Measurements from ENCODE around the gene B4GALNT3.

The B4GALNT3 gene

DNA sequence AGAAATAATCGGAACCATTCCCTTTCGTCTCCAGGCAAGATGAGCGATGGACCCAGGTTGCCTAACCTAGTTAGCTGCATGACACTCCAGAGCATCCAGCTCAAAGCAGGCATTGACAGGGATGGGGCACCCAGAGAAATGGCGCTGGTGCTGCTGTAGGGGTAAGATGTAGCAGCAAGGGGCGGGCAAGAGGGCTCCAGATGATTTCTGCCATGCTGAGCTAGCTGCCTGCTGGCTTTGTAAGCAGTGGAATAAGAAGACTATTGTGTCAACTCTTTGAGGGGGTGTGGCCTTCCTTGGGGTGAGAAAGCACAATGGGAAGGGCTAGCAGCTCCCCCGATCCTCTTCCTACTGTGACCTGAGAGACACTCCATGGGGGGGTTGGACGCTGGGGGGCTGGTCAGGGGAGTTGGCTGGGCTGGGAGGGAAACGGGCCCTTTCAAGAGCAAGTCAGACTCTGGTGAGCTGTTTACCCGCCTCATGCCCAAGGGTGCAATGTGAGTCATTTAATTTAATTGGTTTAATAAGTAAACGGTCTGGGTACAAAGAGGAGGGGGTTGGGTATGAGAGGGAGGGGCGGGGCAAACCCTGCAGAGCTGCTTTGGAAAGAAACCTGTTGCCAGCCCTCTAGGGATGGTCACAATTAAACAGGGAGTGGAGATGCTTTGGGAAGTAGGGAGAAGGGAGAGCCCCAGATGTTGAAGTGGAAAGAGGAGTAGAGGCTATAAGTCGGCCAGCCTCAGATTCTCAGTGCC is 50.5 kb downstream of the B4GALNT3 start:
- no peak for DNase-seq

- no peak for DNase-seq
These were observed 53.2 kb downstream of the B4GALNT3 start for GRCh38 chr12:512933-513332.

- no peak for DNase-seq
These were observed 53.7 kb downstream of the B4GALNT3 start for GRCh38 chr12:513446-513845.

- no peak for DNase-seq
These were observed 57.8 kb downstream of the B4GALNT3 start for GRCh38 chr12:517538-517937.

DNA sequence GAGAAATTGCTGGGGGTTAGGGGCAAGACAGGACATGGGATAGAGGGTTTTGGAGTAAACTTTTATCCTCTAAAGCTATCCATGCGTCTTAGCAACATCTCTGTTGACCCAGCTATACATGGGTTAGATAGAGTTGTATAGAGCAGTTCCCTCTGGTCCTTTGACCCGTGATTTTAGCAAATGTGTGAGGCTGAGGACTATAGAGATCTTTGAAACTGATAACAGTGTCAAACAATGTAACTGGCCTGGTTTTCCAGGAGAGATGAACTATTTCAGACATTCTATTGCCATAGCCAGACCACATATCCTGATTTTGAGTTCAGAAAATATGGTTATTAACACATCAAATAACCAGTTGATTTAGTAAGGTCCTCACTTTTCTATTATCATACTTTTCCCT is 60.4 kb downstream of the B4GALNT3 start:
- DNase-seq, result no peak

DNA sequence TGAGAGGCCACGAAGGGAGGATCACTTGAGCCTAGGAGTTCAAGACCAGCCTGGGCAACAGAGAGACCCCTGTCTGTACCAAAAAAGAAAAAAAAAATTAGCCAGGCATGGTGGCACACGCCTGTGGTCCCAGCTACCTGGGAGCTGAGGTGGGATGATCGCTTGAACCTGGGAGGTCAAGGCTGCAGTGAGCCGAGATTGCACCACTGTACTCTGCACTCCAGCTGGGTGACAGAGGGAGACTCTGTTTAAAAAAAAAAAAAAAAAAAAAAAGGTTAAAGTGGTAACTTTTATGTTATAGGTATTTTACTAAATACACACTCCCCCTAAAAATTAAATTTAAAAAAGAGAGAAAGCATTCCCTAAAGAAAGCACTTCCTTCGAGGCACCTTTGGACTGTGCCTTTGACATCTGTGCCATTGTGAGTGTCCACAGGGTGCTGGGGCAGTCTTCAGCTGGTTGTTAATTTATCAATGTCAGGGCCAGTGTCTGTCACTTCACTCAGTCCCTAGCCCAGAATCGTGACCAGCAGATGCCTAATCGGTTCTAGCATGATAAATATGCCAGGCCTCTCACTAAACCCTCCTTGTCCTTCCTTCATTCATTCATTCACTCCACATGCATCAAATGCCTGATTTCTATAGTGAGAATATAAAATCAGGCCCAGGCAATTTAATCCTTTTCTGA is 63.1 kb downstream of the B4GALNT3 start:
- no peak for DNase-seq

- DNase-seq, result no peak
These were observed 64.6 kb downstream of the B4GALNT3 start for GRCh38 chr12:524167-524951.

DNA sequence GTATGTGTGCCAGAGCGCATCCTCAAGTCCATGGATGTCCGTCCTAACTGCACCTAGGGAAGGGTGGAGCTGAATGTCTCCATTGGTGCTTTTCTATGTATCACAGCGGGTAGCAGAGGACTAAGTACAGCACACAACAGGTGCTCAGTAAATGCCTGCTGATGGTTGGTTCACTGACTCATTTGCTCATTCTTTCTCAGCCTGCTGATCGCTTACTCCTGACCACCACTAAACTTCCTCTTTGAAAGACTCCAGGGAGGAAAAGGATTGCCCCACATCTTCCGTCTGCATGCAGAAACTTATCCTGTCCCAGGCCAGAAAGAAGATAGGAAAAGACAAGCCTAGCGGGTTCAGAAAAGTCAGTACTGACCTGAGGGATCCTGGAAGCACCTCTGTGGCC is 66.3 kb downstream of the B4GALNT3 start:
- DNase-seq, result no peak

DNA sequence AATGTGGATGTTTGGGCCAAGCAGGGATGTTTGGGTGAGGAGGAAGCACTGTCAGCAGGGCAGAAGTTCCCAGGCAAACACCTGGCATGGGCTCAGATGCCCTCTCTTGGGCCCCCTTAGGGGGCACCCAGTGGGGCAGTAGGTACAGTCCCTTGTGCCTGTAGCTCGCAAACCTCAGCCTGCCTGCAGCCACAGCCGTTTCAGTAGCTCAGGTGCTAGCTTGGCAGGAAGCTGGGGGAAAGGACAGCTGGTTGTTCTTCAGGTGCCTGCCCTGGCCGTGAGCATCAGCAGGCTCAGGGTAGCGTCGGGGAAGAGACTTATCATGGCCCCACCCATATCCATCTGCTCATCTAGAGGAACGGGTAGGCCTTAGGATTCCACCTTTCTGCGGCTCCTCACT is 67.5 kb downstream of the B4GALNT3 start:
- no peak for DNase-seq

GRCh38 chr12:527729-528128 is 68.0 kb downstream of the B4GALNT3 start:
- no peak for DNase-seq

- DNase-seq, result no peak
These were observed 70.6 kb downstream of the B4GALNT3 start for GRCh38 chr12:530308-530707.

DNA sequence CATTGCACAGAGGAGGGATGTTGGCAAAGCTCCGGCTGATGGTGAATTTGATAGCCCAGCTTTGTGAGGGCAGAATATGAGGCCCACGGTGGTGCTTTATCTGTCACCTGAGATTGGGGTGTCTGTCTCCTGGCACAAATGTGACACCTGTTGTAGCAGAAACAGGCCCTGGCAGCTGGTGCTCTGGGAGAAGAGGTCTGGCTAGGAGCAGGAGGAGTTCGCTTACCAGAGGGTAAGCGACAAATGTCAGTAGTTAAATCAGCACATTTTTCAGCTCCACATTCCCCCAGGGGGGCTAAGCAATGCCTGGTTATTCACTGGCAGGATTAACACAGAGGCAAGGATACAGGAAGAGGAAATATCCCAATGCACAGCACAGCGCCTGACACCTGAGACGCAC is 71.1 kb downstream of the B4GALNT3 start:
- DNase-seq, result no peak

DNA sequence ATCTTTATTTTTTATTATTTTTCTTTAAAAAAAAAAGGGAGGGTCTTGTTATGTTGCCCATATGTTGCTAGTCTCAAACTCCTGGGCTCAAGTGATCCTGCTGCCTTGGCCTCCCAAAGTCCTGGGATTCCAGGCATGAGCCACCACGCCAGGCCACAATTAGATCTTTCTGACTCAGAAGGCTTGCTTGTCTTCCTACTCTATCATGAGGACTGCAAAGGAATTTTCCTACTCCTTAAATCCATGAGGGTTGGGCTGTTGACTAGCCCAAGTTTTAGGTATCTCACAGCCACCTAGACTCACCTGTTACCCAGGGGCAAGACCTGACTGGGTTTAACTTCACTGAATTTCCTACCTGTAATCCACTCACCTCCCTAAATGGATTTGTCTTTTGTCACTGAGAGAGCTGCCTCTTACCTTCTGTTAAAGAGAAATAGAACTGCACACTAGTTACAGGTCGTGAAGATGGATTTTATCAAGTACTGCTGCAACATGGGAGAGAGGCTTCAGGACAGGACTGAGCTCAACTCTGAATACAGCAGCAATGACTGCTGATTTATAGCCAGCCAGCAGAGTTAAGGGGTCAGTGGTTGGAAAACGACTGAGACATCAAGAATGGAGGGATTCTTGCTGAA is 72.3 kb downstream of the B4GALNT3 start:
- DNase-seq, result no peak

DNA sequence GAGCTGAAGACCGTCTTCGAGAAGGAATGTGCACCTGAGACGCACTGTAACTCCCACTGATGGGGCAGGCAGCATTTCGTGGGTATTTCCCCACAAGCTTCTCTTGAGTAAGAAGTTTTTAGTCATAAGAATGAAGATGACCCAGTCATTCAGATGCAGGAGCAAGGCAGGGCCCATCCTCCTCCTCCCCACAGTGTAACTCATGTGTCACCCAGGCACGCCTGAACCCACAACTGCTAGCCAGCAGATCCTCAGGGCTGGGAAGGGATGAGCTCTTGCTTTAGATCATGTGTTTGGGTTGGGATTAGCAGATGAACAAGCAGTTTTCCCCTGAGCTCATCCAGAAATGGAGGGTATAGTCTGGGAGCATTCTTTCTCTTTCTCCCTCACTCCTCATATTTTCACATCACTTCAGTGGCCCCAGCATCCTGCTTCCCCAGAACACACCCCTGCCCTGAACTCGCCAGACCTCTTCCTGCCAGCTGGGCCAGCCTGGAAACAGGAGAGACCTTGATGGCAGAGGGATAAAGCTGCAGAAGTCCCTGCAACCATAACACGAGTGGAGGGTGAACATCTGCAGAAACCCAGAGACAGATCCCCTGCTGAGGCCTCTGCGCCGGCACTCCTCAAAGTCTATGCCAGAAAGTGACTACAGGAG is 73.3 kb downstream of the B4GALNT3 start:
- no peak for DNase-seq

DNA sequence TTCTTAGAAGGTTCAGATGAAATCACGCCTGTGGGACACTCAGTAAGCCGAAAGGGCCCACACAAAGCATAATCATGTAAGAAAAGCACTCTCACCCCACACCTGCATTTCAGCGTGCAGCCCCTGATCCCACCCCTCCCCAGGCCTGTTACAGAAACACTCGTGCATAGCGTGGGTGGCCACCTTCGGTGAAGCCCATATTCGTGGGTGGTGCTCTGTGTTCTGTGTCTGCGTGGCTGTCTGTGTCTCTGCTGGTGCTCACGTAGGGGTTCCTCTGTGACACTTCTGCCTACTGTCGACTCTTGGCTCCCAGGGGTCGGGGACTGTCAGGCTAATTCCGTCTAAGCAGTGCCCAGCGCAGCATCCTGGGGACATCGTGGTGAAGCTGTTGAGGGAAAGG is 74.0 kb downstream of the B4GALNT3 start:
- no peak for DNase-seq

- no peak for DNase-seq
These were observed 74.5 kb downstream of the B4GALNT3 start for GRCh38 chr12:534216-534615.

GRCh38 chr12:535396-535795 is 75.7 kb downstream of the B4GALNT3 start:
- no peak for DNase-seq

DNA sequence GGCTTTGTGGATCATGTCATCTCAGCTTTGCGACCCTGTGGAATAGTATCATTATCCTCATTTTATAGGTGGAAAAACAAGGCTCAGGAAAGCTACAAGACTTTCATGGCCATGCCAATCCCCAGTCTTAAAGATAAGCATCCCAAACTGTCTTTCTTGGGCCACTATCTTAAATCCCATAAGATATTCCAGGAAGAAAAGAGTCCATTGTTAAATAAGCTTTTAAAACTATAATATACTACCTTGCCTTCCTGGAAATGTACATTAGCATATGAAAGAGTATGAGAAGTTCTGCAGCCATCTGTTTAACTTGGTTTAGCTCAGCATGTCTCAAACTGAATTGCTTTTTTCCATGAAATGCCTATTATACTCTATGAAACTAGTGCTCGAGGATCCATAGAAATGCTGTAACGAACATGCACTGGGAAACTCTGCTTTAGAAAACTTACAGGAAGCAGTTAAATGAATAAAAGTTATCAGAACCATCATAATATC is 77.1 kb downstream of the B4GALNT3 start:
- no peak for DNase-seq

DNA sequence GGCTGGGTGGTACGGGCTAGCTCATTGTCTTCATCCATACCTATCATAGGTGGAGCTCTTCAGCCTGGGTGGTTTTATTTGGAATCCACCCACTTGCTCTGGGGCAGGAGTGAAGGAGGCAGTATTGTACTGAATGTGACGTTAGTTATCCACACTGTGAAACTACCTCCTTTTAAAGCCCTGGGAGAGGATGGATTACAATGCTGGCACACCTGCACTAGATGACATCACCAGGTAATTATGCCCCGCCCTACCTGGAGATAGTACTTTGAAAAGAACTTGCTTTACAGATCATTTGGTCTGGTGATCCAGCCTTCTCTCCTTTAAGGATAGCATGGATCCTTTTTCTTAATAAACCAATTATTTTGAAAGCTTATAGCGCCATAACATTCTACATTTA is 78.0 kb downstream of the B4GALNT3 start:
- no peak for DNase-seq

GRCh38 chr12:538731-539539 is 79.2 kb downstream of the B4GALNT3 start:
- DNase-seq, result peak in 1 of 2 experiments; percentile 20

- no peak for DNase-seq
These were observed 80.0 kb downstream of the B4GALNT3 start for GRCh38 chr12:539540-540310.

All from SHP77 (cell line).